Measurements from ENCODE around the gene NCAPH2. TPM values are rescaled to one million over a fixed set of nuclear protein-coding genes. Genes with fewer than 3 reads are reported as not detected.
A peak's percentile ranks its signal among the peaks of the same experiment; 100 is the strongest.

NCAPH2 gene
- total and polyA plus RNA-seq, 9 of the 15 experiments (the other 6 are each of a cell fraction or from before 2014, with no cell fraction given) = 3.6 to 88.6 (median 32.4) TPM

GRCh38 chr22:50483977-50484853, 23.8 kb upstream of the NCAPH2 start:
- no peaks in the 10 kb centered on the region for H3K79me2 ChIP-seq (ENCODE audit: control insufficient read depth, insufficient read depth, low read length)
- no peak overlapping the region for H3K4me2 ChIP-seq (ENCODE audit: insufficient read depth, low read length)
- no peaks in the 10 kb centered on the region for H3K27me3 ChIP-seq (ENCODE audit: control insufficient read depth in 2 of 2, insufficient read depth in 2 of 2, low read length in 2 of 2)
- in situ Hi-C loops (cut with MboI) (no loop called here), intact Hi-C loops (cut with micrococcal nuclease) (no loop called here)
- ATAC-seq = peak; percentile 13
- H3K27ac ChIP-seq (ENCODE audit: extremely low read depth, low read depth, low read length) = no peak overlapping the region
- H3K4me1 ChIP-seq (replicated peaks in 1 of 2; ENCODE audit: control insufficient read depth in 2 of 2, insufficient read depth in 2 of 2, low read length in 2 of 2) = peaks cover 4 to 60% of the 10 kb centered on the region in 2 experiments; a peak in 3 of 5 replicates
- POLR2A ChIA-PET = interaction anchor here (0.7 to 1.4 kb wide), 7 partner anchors 10 to 122 kb away, joined by 3 to 6 read pairs (median 3); partner anchors contain the start of gene SCO2
- H3K9ac ChIP-seq (ENCODE audit: insufficient read depth in 1 of 2, low read depth in 2 of 2, low read length in 2 of 2) = 0 out of 4 replicates have a peak overlapping the region, but pooled peaks of 1 of the 2 experiments have one; percentile 26
- no peaks in the 10 kb centered on the region for H3K9me1 ChIP-seq (ENCODE audit: control insufficient read depth, insufficient read depth, low read length)
- no peak for DNase-seq (ENCODE audit: extremely low read depth in 1 of 4, low spot score in 3 of 4)
- H3K4me3 ChIP-seq = no peak overlapping the region
- no TSS peak for BruUV-seq (replicated peaks)
- no peak for FAIRE-seq
- 77% methylated on average over 11 of the region's 31 CpGs for WGBS (ENCODE audit: insufficient coverage, low coverage, missing lambda C conversion rate)
- H3K9me3 ChIP-seq (replicated peaks; ENCODE audit: control insufficient read depth, insufficient read depth, low read depth, low read length) = no peaks in the 10 kb centered on the region
- peak; percentile 25 for TF ChIP-seq POLR2B (IDR thresholded peaks at IDR 0.05; ENCODE audit: low read depth, partially characterized antibody)
- no peak for TF ChIP-seq SETDB1 (IDR thresholded peaks at IDR 0.05; ENCODE audit: low read length)
- TF ChIP-seq KDM5B (IDR thresholded peaks at IDR 0.05; ENCODE audit: insufficient replicate concordance, low read depth, low read length) = peak; percentile 22
- TF ChIP-seq POLR2G (IDR thresholded peaks at IDR 0.05; ENCODE audit: low read depth, low read length) = peak; percentile 44
- peak; percentile 48; the same call in 1 of the 2 replicates for TF ChIP-seq RBFOX2 (IDR thresholded peaks at IDR 0.05; ENCODE audit: low read depth, low read length)
- TF ChIP-seq ZNF561 (CRISPR knock-in tag; conservative IDR thresholded peaks at IDR 0.05) = no peak
- H2AFZ ChIP-seq (ENCODE audit: low read depth, low read length) = no peak overlapping the region
- CTCF ChIA-PET (ENCODE audit: low intra/inter-chr PET ratio) = no interaction called here
- no peaks in the 10 kb centered on the region for H4K20me1 ChIP-seq (replicated peaks; ENCODE audit: control insufficient read depth, insufficient read depth, low read length)
- no peaks in the 10 kb centered on the region for H3K36me3 ChIP-seq (ENCODE audit: control insufficient read depth, insufficient read depth, low read length)
